Keratinocyte (primary cell): Measurements from ENCODE around the gene CHST15. TPM values are rescaled to one million over a fixed set of nuclear protein-coding genes. Genes with fewer than 3 reads are reported as not detected.

Experiments used
- DNase-seq: peaks from one replicate; pipeline ENCODE4 v3.0.0-alpha.2; 2011; ENCODE audit warnings: low read depth, missing footprints, low spot score
- FAIRE-seq: peaks from 2 replicates; lab custom pipeline; 2011; peaks lifted over from hg19 to GRCh38; lab: Jason Lieb, UNC
- H2AFZ ChIP-seq: 2 replicates; pipeline ENCODE4 v1.6.0; 2012; ENCODE audit warnings: low read length, control low read depth, inconsistent platforms; ENCODE audit not compliant: control insufficient read depth
- H3K27ac ChIP-seq: 2 replicates; pipeline ENCODE4 v1.5.1; 2011; ENCODE audit warnings: low read length; ENCODE audit not compliant: control insufficient read depth, insufficient read depth
- H3K27me3 ChIP-seq: 3 replicates; pipeline ENCODE4 v1.6.0; 2011; ENCODE audit warnings: low read length; ENCODE audit not compliant: control insufficient read depth, insufficient read depth; ENCODE audit errors: extremely low read depth
- H3K36me3 ChIP-seq, 2 experiments: 2 replicates in 1 of 2; 3 replicates in 1 of 2; pipeline ENCODE4 v1.5.1; 2011; ENCODE audit warnings: low read length in 2 of 2, mild to moderate bottlenecking in 1 of 2; ENCODE audit not compliant: control insufficient read depth in 2 of 2, insufficient read depth in 2 of 2; ENCODE audit errors: extremely low read depth in 1 of 2
- H3K4me1 ChIP-seq: 3 replicates; pipeline ENCODE4 v1.5.1; 2011; ENCODE audit warnings: low read length; ENCODE audit not compliant: control insufficient read depth, insufficient read depth; ENCODE audit errors: extremely low read depth
- H3K4me2 ChIP-seq: 3 replicates; pipeline ENCODE4 v1.6.0; 2011; ENCODE audit warnings: low read depth, low read length; ENCODE audit not compliant: control insufficient read depth, insufficient read depth; ENCODE audit errors: extremely low read depth
- H3K4me3 ChIP-seq, 3 experiments: fragments of 200-600 bp in 1 of 3; sonication (generic) in 1 of 3; 2 replicates in 2 of 3; 3 replicates in 1 of 3; pipeline ENCODE4 v1.5.1; 2011 to 2016; ENCODE audit warnings: low read length in 3 of 3, mild to moderate bottlenecking in 3 of 3, control low read depth in 2 of 3, inconsistent platforms in 1 of 3, low read depth in 1 of 3, mixed read lengths in 1 of 3, mixed run types in 1 of 3, moderate library complexity in 1 of 3; ENCODE audit not compliant: control insufficient read depth in 2 of 3, insufficient read depth in 2 of 3; ENCODE audit errors: extremely low read depth in 1 of 3
- H3K79me2 ChIP-seq: 2 replicates; pipeline ENCODE4 v1.6.0; 2012; ENCODE audit warnings: low read length; ENCODE audit not compliant: control insufficient read depth, insufficient read depth
- H3K9ac ChIP-seq: 3 replicates; pipeline ENCODE4 v1.6.0; 2011; ENCODE audit warnings: low read length; ENCODE audit not compliant: control insufficient read depth, insufficient read depth; ENCODE audit errors: extremely low read depth
- H3K9me1 ChIP-seq: 3 replicates; pipeline ENCODE4 v1.6.0; 2011; ENCODE audit warnings: low read length; ENCODE audit not compliant: control insufficient read depth, insufficient read depth; ENCODE audit errors: extremely low read depth
- H3K9me3 ChIP-seq: 2 replicates; pipeline ENCODE4 v1.5.1; 2012; ENCODE audit warnings: low read depth, low read length; ENCODE audit not compliant: control insufficient read depth
- H4K20me1 ChIP-seq: 3 replicates; pipeline ENCODE4 v1.6.0; 2011; ENCODE audit warnings: low read length; ENCODE audit not compliant: control insufficient read depth, insufficient read depth; ENCODE audit errors: extremely low read depth
- EZH2 ChIP-seq: IDR thresholded peaks from one replicate; pipeline ENCODE4 v1.6.1; 2012; ENCODE audit warnings: inconsistent platforms, mild to moderate bottlenecking, low read length, moderate library complexity
- dilution Hi-C: fragments of 300-500 bp; cut with MboI; formaldehyde crosslinking; loops from one replicate; pipeline ENCODE4 v1.7.0; 2020; ENCODE audit warnings: low sequenced_read_pairs; ENCODE audit not compliant: extremely low pct_ligation_motif_present
- polyA plus RNA-seq, 5 experiments: library from polyadenylated mRNA; depleted of rRNA in 3 of 5; stranded (reverse) in 3 of 5; stranded (forward) in 1 of 5; unstranded in 1 of 5; fragments of >200 nt; gene quantifications; 1 replicate in 1 of 5; 2 replicates in 3 of 5; 3 replicates in 1 of 5; pipeline versions ENCODE4 v1.2.1 to v1.2.3, GENCODE V29; 2011 to 2012; ENCODE audit warnings: missing spikeins in 2 of 5, low read depth in 1 of 5, low replicate concordance in 1 of 5
- TF ChIP-seq, protein P1 (sequence below), 3 experiments: IDR thresholded peaks in 1 of 3; conservative IDR thresholded peaks in 1 of 3; optimal IDR thresholded peaks in 1 of 3; 2 replicates in 2 of 3; 3 replicates in 1 of 3; pipeline versions ENCODE3 to v1.5.1; 2011; ENCODE audit warnings: low read length in 3 of 3, mild to moderate bottlenecking in 3 of 3, moderate library complexity in 2 of 3, control low read depth in 1 of 3, inconsistent platforms in 1 of 3; ENCODE audit not compliant: insufficient read depth in 2 of 3; ENCODE audit errors: extremely low read depth in 1 of 3

Gene CHST15
- polyA plus RNA-seq, 1 donor (not counting 4 experiments of a cell fraction or from before 2014, with no cell fraction given) = 24.5 TPM

DNA sequence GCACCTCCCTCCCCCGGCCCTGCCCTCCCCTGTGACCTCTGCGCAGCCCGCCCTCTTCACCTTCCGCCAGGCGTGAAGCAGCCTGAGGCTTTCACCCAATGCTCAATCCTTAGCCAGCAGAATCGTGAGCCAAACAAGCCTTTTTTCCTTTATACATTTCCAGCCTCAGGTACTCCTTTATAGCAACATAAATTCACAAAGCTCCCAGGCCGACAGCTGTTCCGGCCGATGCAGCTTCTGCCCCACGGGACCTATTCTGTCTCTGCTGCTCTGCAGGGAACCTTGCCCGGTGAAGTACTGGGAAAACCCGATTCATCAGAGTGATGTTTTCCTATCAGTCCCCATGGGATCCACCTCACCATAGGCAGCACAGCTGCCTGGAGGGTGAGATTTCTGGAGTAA lies 87.4 kb downstream of the CHST15 start:
- Histone ChIP-seq H3K27me3 (no peaks in the 10 kb centered on the region), H3K9ac (no peak overlapping the region), H3K4me3 (no peak overlapping the region), H3K27ac (no peak overlapping the region), H4K20me1 (no peaks in the 10 kb centered on the region), H3K79me2 (no peaks in the 10 kb centered on the region), H3K36me3 (peaks cover 24 to 27% of the 10 kb centered on the region in 2 experiments), H3K4me2 (no peak overlapping the region), H3K9me3 (no peaks in the 10 kb centered on the region), H3K4me1 (peaks cover 3% of the 10 kb centered on the region), H3K9me1 (no peaks in the 10 kb centered on the region), H2AFZ (no peak overlapping the region)
- DNase-seq = no peak
- TF ChIP-seq EZH2 = no peak
- TF ChIP-seq, protein P1, sequence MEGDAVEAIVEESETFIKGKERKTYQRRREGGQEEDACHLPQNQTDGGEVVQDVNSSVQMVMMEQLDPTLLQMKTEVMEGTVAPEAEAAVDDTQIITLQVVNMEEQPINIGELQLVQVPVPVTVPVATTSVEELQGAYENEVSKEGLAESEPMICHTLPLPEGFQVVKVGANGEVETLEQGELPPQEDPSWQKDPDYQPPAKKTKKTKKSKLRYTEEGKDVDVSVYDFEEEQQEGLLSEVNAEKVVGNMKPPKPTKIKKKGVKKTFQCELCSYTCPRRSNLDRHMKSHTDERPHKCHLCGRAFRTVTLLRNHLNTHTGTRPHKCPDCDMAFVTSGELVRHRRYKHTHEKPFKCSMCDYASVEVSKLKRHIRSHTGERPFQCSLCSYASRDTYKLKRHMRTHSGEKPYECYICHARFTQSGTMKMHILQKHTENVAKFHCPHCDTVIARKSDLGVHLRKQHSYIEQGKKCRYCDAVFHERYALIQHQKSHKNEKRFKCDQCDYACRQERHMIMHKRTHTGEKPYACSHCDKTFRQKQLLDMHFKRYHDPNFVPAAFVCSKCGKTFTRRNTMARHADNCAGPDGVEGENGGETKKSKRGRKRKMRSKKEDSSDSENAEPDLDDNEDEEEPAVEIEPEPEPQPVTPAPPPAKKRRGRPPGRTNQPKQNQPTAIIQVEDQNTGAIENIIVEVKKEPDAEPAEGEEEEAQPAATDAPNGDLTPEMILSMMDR (optimal IDR thresholded peaks at IDR 0.05 in 1 of 3, IDR thresholded peaks at IDR 0.05 in 1 of 3, conservative IDR thresholded peaks at IDR 0.05 in 1 of 3; ENCODE audit: extremely low read depth in 1 of 3, insufficient read depth in 2 of 3, low read length in 3 of 3) = no peak
- dilution Hi-C loops = no loop called here
- FAIRE-seq = no peak

DNA sequence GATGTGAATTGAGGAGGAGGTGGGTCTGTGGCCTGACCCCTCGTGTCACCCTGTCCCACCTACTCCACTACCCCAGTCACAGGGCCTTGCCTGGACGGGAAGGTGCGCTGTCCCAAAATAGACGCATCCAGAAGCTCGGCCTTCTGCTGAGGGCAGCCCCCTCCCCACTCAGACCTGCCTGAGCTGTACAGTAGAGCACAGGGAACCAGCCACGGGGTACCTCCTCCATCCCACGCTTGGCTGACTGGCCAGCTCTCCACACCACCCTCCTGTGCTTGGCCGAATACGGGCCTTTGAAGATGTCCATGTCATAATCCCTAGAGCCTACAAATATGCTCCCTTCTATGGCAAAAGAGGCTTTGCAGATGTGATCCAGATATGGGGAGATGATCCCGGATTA lies 88.3 kb downstream of the CHST15 start:
- no peaks in the 10 kb centered on the region for H3K9me1 ChIP-seq
- no peak overlapping the region for H3K4me3 ChIP-seq
- no peak overlapping the region for H3K27ac ChIP-seq
- FAIRE-seq = no peak
- TF ChIP-seq, protein P1 (optimal IDR thresholded peaks at IDR 0.05 in 1 of 3, IDR thresholded peaks at IDR 0.05 in 1 of 3, conservative IDR thresholded peaks at IDR 0.05 in 1 of 3; ENCODE audit: extremely low read depth in 1 of 3, insufficient read depth in 2 of 3, low read length in 3 of 3) = no peak
- TF ChIP-seq EZH2 = no peak
- no peaks in the 10 kb centered on the region for H3K27me3 ChIP-seq
- no peak for DNase-seq
- H4K20me1 ChIP-seq = no peaks in the 10 kb centered on the region
- no peaks in the 10 kb centered on the region for H3K79me2 ChIP-seq
- peaks cover 7% of the 10 kb centered on the region for H3K4me1 ChIP-seq
- peaks cover 18 to 23% of the 10 kb centered on the region in 2 experiments for H3K36me3 ChIP-seq
- no peak overlapping the region for H3K4me2 ChIP-seq
- H3K9me3 ChIP-seq = no peaks in the 10 kb centered on the region
- H3K9ac ChIP-seq = no peak overlapping the region
- dilution Hi-C loops = no loop called here
- no peak overlapping the region for H2AFZ ChIP-seq
